ENCODE results near the gene PRELID3B. TPM values are rescaled to one million over a fixed set of nuclear protein-coding genes. Genes with fewer than 3 reads are reported as not detected.

The PRELID3B gene
- total RNA-seq, 1 experiment from 2014 or later, result 181 TPM

DNA sequence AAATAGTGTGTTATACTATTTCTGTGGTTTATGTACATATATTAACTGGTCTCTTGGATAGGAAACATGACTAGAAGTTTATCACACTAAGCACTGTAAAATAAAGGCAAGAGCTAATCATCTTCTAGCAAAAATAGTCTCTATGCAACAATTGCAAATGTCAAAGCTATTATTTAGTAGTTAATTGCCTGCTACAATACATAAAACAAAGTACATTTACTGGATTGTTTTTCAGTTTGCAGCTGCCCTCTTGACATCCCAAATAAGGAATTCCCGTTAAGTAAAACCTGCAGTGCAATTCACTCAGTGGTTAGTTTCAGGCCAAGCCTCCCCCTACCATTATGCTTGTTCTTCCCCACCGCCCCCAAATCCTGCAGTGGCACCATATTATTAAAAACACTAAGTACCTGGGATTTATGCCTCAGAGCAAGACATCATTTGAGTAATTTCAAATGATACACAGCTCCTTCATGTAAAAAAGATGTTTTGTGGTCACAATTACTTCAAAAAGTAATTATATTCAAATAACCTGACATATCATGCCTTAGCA, 8.9 kb downstream of the PRELID3B start:
- Histone ChIP-seq H3K4me1 (ENCODE audit: insufficient read depth, low read length) (peaks cover 40% of the 10 kb centered on the region), H3K79me2 (ENCODE audit: low read length) (peaks cover 82% of the 10 kb centered on the region), H2AFZ (ENCODE audit: low read length) (no peak overlapping the region), H3K9me2 (replicated peaks; ENCODE audit: low read length) (no peaks in the 10 kb centered on the region), H3K4me3 (ENCODE audit: low read length) (peak overlapping the region; percentile 77; the same call in 1 of the 2 replicates), H3K27ac (ENCODE audit: low read length) (no peak overlapping the region), H3K9ac (ENCODE audit: low read length) (no peak overlapping the region), H3K4me2 (ENCODE audit: low read length) (peak overlapping the region; percentile 86), H3K9me3 (ENCODE audit: low read length) (no peaks in the 10 kb centered on the region), H3F3A (ENCODE audit: low read length, unreplicated experiment) (no peaks in the 10 kb centered on the region), H3K36me3 (ENCODE audit: low read depth, low read length) (peaks cover 64% of the 10 kb centered on the region), H4K20me1 (ENCODE audit: low read length) (peaks cover 28% of the 10 kb centered on the region), H3K27me3 (ENCODE audit: low read length) (no peaks in the 10 kb centered on the region)
- ChIA-PET CTCF (no interaction called here), POLR2A (ENCODE audit: unreplicated experiment) (no interaction called here)
- ATAC-seq (no peak), DNase-seq (no peak)
- TF ChIP-seq EZH2phosphoT487 (IDR thresholded peaks at IDR 0.05; ENCODE audit: borderline replicate concordance, low read length) (no peak), EZH2 (IDR thresholded peaks at IDR 0.05; ENCODE audit: low read length, unreplicated experiment) (no peak), CTCF (conservative IDR thresholded peaks at IDR 0.05; ENCODE audit: low read depth, low read length) (no peak)
- no TSS peak for BruUV-seq (replicated peaks)
- intact Hi-C loops (cut with micrococcal nuclease), result loop anchor here (5.0 kb wide), 2 partner anchors 41 to 141 kb away; no protein-coding TSS in a partner anchor

- BruUV-seq (replicated peaks), result no TSS peak
- H3K9ac ChIP-seq (ENCODE audit: low read length), result peak overlapping the region; percentile 95
- H3K27me3 ChIP-seq (ENCODE audit: low read length), result no peaks in the 10 kb centered on the region
Measured at GRCh38 chr20:59033093-59033492, 9.5 kb downstream of the PRELID3B start.

More at GRCh38 chr20:59033093-59033492, 9.5 kb downstream of the PRELID3B start:
- Histone ChIP-seq H3K79me2 (ENCODE audit: low read length) (peaks cover 82% of the 10 kb centered on the region), H3K36me3 (ENCODE audit: low read depth, low read length) (peaks cover 65% of the 10 kb centered on the region), H4K20me1 (ENCODE audit: low read length) (peaks cover 30% of the 10 kb centered on the region), H3K9me3 (ENCODE audit: low read length) (no peaks in the 10 kb centered on the region), H2AFZ (ENCODE audit: low read length) (peak overlapping the region; percentile 78; the same call in 1 of the 2 replicates), H3F3A (ENCODE audit: low read length, unreplicated experiment) (no peaks in the 10 kb centered on the region), H3K4me1 (ENCODE audit: insufficient read depth, low read length) (peaks cover 46% of the 10 kb centered on the region), H3K4me3 (ENCODE audit: low read length) (peak overlapping the region; percentile 77), H3K9me2 (replicated peaks; ENCODE audit: low read length) (no peaks in the 10 kb centered on the region), H3K4me2 (ENCODE audit: low read length) (peak overlapping the region; percentile 86), H3K27ac (ENCODE audit: low read length) (peak overlapping the region; percentile 68)
- no peak for ATAC-seq
- ChIA-PET POLR2A (ENCODE audit: unreplicated experiment) (no interaction called here), CTCF (no interaction called here)
- TF ChIP-seq EZH2 (IDR thresholded peaks at IDR 0.05; ENCODE audit: low read length, unreplicated experiment) (no peak), CTCF (conservative IDR thresholded peaks at IDR 0.05; ENCODE audit: low read depth, low read length) (no peak), EZH2phosphoT487 (IDR thresholded peaks at IDR 0.05; ENCODE audit: borderline replicate concordance, low read length) (no peak)
- no peak for DNase-seq
- intact Hi-C loops (cut with micrococcal nuclease), result loop anchor here (5.0 kb wide), 2 partner anchors 41 to 141 kb away; no protein-coding TSS in a partner anchor
